Stromal cell of bone marrow (primary cell): Measurements from ENCODE around the gene TMEM131.

Experiments used
- DNase-seq: peaks from one replicate; pipeline ENCODE4 v3.0.0-alpha.2; 2012; ENCODE audit warnings: low read depth

The TMEM131 gene

GRCh38 chr2:97738179-97739019, 257.3 kb downstream of the TMEM131 start:
- no peak for DNase-seq

- no peak for DNase-seq
Observed at GRCh38 chr2:97737421-97738178, 258.1 kb downstream of the TMEM131 start.

DNA sequence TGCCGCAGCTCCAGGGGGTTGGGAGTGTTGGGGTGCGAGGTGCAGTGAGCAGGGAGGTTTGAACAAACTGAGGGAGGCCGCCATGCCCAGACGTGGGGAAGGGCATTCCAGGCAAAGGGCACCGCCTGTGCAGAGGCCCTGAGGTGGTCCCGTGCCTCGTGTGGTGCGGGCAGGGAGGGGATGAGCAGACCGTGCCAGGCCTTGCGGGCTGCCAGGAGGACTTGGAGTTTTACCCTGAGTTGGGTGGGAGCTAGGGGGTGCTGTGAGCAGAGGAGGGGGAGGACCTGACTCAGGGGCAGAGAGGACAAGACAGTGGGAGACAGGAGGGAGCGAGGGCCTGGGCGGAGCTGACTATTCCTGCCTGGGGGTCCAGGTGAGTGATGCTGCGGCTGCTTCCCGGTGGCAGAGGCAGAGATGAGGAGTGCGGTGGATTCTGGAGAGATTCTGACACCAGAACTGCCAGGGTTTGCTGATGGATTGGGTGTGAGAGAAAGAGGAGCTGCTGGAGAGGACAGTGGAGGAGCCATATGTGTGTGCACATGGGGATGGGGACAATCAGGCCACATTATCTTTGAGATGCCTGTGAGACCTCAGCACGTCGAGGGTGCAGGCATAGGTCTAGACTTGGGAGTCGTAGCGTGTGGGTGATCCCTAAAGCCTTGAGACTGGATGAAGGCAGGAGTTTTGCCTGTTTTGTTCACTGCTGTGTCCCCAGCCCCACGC, 259.0 kb downstream of the TMEM131 start:
- no peak for DNase-seq

DNA sequence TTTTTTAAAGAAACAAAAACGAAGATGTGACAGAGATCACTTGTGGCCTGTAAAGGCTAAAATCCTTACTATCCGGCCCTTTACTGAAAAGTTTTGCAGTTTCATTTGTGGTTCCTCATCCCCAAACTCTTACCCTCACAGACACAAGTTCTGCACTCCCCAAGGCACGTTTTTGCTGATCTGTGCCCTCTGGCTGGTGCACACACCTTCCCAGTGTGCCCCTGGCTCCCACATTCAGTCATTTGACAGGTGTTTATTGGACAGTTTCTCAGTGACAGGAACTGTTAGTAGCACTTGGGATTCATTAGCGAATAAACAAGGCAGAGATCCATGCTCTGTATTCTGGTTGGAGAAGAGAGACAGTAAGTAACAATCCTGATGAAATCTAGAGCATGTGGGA, 259.6 kb downstream of the TMEM131 start:
- no peak for DNase-seq

GRCh38 chr2:97735161-97735561, 260.6 kb downstream of the TMEM131 start:
- no peak for DNase-seq

- no peak for DNase-seq
Observed at GRCh38 chr2:97734061-97735051, 261.4 kb downstream of the TMEM131 start.

DNA sequence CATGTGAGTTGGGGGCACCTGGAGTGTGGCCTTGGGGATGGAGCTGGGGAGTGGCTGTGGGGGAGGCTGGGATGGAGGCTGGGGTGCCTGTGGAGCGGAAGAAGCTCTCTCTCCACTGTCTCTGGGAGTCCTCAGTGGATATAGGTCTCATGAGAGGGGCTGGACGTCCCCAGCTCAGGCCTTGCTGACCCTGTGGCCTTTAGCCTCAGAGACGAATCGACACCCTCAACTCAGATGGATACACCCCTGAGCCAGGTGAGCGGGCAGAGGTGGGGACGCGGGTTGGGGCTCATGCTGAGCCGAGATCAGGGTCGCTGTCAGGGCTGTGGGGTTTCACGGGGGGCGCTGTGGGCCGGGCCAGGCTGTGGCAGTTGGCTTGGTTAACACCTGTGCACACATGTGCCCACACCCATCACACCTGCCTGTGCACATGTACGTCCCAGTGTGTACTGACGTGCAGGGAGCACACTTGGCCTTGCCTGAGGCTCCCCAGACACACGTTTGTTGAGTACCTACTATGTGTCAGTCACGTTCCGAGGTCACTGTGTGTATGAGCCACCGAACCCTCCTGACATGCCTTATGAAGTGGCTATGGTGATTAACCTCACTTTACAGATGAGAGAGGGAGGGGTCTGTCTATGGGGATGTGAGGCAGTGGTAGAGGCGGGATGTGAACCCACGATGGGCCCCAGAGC, 262.3 kb downstream of the TMEM131 start:
- no peak for DNase-seq

DNA sequence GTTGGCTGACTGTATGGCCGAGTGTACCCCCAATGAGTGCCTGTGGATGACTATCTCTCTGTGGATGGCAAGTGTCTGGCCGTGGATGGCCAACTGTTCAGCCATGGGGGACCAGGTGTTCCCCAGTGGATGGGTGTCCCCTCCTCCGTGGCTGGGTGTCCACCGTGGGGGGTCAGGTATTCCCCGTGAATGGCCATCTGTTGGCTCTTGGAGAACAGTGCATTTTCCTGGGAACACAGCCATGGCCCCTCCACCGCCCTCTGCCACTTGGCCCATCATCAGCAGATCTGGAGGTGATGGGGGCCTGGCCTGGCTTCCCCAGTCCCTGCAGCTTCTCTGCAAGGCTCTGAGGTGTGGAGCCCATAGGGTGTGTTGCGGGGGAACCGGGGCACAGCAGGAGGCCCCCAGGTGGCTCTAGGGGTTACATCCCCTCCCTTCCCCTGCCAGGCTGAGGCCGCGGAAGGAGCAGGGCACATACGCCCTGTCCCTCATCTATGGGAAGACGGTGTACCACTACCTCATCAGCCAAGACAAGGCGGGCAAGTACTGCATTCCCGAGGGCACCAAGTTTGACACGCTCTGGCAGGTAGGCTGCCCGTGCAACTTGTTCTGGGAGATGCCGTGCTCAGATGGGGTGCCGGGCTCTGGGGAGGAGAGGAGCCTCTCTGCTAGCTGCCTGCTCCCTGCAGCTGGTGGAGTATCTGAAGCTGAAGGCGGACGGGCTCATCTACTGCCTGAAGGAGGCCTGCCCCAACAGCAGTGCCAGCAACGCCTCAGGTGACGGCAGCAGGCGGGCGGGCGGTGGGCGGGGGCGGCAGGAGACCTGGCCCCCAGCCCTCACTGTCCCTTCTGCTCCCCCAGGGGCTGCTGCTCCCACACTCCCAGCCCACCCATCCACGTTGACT, 263.1 kb downstream of the TMEM131 start:
- DNase-seq: no peak

DNA sequence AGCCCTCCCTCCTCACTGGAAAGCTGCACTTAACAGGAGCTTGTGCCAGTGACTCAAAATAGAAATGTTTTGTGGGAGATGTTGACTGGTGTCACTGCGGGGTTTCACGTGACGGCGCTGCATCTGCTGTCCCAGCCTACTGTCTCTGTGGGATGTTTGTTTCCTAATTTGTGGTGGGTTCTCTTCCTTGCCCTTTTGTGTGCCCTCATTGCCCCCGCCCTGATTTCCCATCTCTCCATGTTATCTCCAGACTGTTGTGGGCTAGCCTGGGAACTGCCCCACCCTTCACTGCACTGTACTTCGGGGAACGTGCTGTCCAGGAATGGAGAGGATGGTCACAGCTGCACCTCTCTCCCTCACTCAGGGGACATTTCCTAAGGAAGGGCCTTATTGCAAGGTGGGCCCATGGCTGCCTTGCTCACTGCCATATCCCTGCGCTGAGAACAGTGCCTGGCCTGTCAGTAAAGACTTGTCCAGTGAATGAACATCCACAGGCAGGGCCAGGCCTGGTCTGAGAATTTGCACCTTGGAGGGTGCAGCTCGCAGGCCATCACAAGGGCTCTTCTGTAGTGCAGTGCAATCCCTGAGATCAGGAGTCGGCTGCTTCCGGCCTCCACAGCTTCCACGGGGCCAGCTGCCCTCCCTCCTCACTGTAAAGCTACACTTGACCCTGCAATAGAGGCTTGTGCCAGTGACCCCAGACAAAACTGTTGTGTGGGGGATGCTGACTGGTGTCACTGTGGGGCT, 264.3 kb downstream of the TMEM131 start:
- DNase-seq: no peak

DNA sequence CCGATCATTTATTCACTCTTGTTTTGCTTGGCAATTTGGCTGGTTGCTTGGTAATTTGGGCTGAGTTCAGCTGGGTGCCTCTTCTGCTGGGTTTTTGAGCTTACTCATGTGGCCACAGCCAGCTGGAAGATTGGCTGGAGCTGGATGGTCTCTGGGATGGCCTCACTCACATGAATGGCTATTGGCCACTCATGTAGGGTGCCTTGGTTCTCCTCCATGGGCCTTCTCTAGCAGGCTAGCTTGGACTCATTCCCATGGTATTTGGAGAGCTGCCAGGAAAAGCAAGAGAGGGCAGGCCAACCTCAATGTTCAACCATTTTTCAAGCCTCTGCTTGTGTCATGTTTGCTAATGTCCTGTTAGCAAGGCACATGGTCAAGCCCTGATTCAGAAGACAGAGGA, 265.5 kb downstream of the TMEM131 start:
- DNase-seq: no peak

GRCh38 chr2:97728091-97728731, 267.5 kb downstream of the TMEM131 start:
- no peak for DNase-seq

- no peak for DNase-seq
Observed at GRCh38 chr2:97727296-97727695, 268.5 kb downstream of the TMEM131 start.

DNA sequence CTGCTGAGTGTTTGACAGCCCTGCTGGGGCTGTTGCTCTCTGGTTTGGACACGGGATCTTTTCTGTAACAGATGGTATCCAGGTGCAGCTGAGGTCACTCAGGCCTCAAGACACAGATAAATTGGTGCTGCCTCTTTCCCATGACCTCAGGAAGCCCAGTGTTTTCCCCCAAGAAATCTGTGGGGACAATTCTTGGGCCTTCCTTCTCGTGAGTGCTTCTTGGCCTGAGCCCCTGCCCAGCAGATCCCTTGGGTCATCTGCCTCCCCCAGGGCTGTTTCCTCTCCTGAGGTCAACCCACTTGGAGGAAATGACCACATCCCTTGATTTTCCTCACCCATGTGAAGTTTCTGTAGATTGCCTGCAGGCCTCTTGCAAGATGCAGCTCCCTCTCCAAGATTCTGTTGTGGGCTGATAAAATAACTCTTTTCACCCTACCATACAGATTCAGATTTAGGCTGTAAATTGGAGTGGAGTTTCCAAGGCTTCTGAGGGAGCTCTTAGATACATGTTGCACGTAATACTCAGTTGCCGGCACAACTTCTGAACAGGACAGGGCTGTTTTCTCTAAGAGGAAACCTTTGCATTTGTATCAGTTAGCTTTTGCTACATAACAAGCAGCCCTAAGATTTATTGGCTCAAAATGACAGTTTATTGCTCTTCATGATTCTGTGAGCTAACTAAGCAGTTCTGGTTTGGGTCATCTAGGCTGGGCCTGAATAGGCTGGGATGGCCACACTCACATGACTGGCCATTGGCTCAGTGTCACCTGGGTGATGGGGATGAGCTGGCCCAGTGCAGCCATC, 269.3 kb downstream of the TMEM131 start:
- no peak for DNase-seq

GRCh38 chr2:97724946-97725688, 270.6 kb downstream of the TMEM131 start:
- DNase-seq: no peak

GRCh38 chr2:97724501-97724900, 271.2 kb downstream of the TMEM131 start:
- no peak for DNase-seq

- no peak for DNase-seq
Observed at GRCh38 chr2:97724073-97724410, 271.7 kb downstream of the TMEM131 start.
